HG03045 (cell line): ENCODE measurements around the gene CSF3R.
"Not testable (repeated sequence)": the region's sequence is repeated elsewhere in the genome, so short reads cannot be mapped to it uniquely, and the experiment has no call there.

Experiments used
- ATAC-seq: cut with Tn5 transposase; IDR thresholded peaks from one replicate; pipeline ENCODE4 v1.9.1; 2021; ENCODE audit warnings: mild to moderate bottlenecking, moderate library complexity; ENCODE audit not compliant: unreplicated experiment

The CSF3R gene

DNA sequence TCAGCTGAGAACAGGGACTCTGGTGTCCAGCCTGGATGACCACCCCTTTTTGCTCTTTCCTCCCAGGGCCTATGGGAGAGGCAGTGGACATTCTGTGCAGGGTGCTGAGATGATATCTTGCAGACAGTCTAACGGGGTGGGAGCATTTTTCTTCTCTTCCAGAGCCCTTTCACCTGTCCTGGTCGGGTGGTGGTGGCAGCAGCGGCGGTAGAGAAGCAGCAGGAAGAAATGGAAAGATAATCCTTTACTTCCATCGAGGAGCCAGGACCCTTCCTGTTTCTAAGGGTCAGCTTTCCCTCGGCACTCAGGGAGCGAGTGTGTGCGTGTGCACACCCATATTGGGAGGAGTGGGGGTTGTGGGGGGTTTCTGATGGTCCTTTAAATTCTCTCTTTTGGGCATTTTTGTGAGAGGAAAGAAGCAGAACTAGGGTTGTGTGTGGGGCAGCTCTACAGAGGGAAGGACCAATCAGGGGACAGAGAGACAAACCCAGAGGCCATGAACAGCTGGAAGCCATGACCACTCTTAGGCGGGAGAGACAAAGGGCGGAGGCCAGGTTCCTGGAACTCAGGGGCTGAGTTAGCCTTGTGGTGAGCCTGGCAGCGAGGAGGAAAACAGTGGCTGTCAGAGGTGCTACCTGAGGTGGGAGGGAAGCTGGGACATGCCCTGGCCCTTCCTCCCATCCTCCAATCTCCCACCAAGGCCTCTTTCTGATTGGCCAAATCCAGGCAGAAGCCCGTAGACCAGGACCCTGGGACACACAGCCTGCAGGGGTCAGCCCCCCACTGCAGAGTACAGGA lies 31.2 kb upstream of the CSF3R start:
- ATAC-seq: no peak

DNA sequence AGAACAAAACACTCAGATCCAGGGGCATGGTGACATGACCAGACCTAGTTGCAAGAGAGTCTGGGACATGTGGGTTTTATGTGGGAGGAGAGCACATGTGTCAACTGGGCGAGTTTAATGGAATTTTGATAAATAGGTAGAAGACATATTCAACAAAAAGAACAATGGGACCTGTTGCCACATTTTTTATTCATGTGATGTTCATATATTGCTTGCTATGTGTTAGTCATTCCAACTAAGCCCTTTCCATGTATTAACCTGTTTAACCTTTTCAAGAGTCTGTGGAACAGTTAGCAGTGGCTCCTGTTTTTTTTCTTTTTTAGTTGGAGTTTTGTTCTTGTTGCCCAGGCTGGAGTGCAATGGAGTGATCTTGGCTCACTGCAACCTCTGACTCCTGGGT lies 30.1 kb upstream of the CSF3R start:
- ATAC-seq: no peak

DNA sequence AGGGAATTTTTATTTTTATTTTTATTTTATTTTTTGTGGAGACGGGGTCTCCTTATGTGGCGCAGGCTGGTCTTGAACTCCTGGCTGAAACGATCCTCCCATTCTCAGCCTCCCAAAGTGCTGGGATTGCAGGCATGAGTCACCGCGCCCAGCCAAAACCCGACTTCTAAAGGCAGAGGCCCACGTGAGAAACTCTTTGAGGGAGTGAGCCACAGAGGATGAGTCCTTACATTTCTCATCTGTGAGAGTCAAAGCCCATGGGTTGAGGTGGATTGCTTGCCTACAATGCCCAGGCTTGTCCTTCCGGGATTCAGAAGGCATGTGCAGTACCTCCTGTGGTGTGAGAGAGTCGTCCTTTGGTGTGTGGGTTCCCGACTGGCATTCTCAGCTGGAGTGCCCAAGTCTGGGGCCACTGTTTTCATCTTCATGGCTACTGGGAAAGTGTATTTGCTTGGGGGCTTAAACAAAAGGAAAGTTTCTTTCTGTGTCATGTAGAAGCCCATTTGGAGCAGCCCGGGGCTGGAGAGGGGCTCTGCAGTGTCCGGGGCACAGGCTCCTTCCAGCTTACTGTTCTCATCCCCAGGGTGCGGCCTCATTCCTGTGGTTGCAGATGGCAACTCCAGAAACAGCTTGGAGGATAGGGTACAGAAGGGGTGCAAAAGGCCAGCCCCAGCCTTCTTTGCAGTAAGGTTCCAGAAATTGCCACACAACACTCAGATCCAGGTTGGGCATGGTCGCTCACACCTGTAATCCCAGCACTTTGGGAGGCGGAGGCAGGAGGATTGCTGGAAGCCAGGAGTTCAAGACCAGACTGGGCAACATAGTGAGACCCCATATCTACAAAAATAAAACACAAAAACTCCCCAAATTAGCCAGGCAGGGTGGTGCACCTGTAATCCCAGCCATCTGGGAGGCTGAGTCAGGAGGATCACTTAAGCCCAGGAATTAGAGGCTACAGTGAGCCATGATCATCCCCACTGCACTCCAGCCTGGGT lies 29.4 kb upstream of the CSF3R start:
- ATAC-seq: no peak

DNA sequence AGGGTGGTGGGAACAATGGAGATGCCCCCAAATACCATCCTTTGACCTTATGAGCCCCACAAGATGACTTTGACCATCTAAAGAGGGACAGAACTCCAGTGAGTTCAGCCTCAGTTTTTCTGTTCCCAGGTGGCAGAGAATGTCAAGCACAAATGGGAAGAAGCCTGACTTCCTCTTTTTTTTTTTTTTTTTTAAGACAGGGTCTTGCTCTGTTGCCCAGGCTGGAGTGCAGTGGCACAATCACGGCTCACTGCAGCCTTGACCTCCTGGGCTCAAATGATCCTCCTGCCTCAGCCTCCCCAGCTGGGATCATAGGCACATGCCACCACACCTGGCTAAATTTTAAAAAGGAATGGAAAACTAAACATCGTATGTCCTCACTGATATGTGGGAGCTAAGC lies 28.5 kb upstream of the CSF3R start:
- not testable (repeated sequence) for ATAC-seq

DNA sequence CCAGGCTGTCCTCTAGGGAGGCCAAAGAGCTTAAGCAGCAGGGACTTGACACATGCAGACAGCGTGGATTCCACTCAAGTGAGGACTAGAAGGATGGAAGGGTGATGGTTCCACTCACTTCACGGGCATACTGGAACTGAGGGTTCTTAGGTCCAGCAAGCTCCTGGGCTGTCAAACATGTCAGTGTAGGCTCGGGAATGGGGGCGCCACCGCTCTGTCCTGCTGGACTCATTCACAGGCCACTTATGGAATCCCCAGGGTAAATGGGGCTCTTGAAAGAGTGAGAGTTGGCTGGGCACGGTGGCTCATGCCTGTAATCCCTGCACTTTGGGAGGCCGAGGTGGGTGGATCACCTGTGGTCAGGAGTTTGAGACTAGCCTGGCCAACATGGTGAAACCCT lies 27.7 kb upstream of the CSF3R start:
- ATAC-seq: no peak

DNA sequence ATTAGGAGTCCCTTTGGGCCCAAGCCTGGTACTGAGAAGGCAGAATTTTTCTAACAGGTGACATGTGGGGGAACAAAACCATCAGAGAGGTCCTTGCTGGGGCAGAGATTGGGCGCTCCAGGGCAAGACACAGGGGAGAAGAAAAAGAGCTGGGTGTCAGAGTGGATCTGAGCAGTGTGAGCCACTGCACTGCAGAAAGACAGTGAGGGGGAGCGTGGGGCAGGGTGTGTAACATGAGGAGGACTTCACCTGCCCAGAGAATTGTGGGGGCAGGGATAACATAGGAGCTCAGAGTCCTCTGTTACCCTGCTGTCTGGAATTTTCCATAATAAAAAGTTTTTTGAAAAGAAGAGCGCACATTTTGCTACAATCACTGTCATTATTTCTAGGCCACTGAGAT lies 25.5 kb upstream of the CSF3R start:
- no peak for ATAC-seq

DNA sequence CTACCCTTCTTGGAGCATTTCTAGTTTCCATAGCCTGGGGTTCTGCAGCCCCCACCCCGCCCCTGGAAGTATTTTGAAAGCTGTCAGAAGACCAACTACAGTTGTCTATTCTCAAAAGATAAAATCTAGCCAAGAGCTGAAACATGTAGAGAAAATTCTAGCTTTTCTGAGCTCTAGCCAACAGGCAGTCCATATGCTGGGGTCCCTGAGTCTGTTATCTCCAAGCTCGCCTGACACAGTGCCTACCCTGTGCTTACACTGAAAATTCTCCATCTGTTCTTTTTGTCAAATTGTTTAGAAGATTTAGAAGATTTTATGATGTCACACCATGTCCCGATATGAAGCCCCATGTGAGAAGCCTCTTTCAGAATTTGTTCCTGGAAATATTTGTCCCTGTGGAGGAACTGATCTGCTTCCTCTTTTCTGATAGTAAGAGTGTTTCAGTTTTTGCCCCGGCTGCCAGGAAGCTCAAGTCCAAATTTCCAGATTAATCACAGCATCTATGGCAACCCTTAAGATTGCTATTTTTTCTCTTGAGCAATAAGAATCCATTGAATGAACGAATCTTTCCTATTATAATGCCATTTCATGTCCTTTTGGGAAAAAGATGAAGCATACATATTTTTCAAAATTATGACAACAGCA lies 23.7 kb upstream of the CSF3R start:
- no peak for ATAC-seq

DNA sequence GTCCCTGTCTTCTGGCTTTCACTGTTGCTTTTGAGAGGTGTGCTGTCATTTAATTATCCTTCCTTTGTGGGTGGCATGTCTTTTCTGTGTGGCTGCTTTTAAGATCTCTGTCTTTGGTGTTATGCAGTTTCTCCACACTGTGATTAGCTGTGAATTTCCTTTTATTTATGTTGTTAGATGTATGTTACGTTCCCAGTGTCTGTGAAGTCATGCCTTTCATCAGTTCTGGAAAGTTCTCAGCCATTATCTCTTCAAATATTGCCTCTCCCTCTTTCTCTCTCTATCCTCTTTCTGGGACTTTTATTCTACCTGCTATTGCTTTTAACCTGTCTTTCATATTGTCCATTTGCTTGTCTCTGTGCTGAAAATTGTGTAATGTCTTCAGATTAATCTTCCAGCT lies 21.0 kb upstream of the CSF3R start:
- no peak for ATAC-seq

DNA sequence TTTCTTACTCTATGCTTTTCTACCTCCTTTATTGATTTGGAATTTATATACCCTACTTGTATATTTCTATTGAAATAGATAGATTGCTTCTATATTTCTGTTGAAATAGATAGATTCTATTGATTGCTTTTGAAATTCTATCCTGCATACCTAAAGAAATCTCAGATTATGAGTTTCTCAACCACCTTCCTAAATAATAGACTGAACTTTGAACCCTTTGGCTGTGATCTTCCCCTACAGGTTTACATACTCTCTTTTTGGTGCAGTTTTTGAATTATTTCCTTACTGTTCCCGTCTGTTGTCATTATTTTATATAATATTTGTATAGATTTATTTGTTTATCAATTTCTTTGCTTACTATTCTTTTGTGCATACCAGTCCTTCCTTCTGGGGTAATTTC lies 20.4 kb upstream of the CSF3R start:
- ATAC-seq: no peak

DNA sequence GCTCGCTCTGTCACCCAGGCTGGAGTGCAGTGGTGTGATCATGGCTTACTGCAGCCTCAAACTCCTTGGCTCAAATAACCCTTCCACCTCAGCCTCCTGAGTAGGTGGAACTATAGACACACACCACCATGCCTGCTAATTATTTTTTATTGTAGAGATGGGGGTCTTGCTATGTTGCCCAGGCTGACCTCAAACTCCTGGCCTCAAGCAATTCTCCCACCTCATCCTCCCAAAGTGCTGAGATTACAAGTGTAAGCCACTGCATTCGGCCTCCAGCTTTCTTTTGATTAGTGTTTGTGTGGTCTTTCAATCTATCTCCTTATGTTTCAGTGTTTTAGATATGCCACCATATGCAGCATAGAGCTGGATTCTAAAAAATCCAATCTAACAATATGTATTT lies 19.9 kb upstream of the CSF3R start:
- no peak for ATAC-seq

DNA sequence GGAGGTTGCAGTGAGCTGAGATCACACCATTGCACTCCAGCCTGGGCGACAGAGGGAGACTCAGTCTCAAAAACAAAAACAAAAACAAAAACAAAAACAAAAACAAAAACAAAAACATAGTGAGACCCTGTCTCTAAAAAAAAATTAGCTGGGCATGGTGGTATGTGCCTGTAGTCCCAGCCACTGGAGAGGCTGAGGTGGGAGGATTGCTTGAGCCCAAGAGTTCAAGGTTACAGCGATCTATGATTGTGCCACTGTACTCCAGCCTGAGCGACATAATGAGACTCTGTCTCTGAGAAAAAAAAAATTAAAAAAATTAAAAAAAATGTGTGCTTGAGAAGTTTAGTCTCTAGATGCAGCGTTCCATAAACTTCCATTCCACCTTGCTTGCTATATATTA lies 19.2 kb upstream of the CSF3R start:
- ATAC-seq: not testable (repeated sequence)

DNA sequence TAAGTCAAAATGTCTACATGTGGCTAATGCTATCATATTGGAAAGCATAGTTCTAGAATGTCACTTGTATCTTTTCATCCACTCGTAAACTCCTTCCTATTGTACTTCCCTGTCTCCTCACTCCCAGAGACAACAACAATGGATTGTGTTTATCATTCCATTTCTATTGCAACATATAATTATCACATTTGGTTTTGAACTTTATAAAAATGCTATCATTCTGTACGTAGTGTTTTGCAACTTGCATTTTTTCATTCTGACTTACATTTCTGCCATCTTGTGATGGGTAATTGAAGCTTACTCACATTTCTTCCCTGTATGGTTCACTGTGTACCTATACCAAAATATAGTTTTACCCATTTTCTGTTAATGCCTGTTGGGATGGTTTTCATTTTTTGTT lies 14.5 kb upstream of the CSF3R start:
- ATAC-seq: no peak

DNA sequence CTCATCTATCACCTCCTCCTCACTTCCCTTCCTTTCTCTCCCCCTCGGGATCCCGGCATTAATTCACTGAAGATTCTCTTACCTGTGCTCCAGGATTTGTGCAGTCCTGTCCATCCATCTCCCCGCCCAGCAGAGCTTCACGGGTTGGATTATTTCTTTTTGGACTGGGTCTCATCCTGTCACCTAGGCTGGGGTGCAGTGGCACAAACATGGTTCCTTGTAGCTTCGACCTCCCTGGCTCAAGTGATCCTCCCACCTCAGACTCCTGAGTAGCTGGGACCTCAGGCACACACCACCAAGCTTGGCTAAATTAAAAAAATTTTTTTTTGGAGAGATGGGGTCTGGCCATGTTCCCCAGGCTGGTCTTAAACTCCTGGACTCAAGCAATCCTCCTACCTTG lies 12.3 kb upstream of the CSF3R start:
- ATAC-seq: no peak

DNA sequence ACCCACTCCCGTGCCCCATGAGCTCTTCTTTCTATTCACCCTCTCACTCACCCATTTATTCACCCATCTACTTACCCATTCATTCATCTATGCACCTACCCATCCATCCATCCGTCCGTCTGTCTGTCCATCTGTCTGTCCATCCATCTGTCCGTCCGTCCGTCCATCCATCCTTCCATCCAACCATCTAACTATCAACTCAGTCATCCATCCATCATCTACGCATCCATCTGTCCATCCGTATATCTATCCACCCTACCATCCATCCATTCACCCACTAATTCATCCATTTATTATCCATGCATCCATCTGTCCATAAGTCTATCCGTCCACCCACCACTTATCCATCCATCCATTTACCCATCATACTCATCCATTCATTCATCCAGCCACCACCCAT lies 10.8 kb upstream of the CSF3R start:
- no peak for ATAC-seq

DNA sequence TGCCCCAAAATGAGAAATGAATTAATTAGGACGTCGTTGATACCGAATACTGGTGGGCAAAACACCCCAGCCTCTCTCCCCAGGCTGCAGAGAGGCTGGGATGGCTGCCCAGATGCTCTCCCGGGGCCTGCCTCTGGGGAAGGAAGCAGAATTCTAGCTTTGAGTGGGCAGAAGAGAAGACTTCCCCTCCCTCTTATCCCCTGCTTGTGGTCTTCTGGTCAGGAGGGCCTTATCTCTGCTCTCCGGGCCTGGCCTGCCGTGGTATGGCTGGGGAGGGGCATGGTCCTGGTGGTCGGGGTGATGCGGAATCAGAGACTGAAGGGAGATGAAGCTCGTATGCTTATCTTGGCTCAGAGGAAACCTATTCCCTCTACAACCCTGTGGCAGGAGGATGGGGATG lies 9.8 kb upstream of the CSF3R start:
- no peak for ATAC-seq

DNA sequence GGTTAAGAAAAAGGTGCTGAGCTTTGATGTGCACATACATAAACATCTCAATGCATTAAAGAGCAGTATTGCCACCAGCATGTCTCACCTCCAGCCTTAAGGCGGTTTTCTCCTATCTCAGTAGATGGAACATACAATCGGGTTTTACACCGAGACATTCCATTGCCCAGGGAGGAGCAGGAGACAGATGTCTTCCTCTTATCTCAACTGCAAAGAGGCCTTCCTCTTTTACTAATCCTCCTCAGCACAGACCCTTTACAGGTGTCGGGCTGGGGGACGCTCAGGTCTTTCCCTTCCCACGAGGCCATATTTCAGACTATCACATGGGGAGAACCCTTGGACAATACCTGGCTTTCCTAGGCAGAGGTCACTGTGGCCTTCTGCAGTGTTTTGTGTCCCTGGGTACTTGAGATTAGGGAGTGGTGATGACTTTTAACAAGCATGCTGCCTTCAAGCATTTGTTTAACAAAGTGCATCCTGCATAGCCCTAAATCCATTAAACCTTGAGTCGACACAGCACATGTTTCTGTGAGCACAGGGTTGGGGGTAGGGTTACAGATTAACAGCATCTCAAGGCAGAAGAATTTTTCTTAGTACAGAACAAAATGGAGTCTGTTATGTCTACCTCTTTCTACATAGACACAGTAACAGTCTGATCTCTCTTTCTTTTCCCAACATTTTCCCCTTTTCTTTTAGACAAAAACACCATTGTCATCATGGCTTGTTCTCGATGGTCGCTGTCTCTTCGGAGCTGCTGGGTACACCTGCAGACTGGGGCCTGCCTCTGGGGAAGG lies 6.7 kb upstream of the CSF3R start:
- not testable (repeated sequence) for ATAC-seq

DNA sequence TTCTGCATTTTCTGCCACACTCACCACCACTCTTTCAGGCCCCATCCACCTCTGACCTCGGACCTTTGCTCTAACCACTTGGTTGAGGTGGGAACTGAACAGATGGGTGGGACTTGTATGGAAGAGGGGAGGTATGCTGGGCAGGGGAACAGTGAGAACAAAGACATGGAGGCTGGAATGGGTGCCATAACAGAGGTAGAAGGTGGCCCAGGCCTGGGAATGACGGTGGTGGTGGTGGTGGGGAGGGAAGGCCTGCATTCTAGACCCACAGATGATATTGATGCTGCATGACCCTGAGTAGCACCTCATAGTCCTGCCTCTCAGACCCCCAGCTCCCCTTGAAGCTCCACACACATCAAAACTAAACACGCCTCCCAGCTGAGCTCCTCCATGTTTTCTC lies 5.2 kb upstream of the CSF3R start:
- ATAC-seq: no peak

DNA sequence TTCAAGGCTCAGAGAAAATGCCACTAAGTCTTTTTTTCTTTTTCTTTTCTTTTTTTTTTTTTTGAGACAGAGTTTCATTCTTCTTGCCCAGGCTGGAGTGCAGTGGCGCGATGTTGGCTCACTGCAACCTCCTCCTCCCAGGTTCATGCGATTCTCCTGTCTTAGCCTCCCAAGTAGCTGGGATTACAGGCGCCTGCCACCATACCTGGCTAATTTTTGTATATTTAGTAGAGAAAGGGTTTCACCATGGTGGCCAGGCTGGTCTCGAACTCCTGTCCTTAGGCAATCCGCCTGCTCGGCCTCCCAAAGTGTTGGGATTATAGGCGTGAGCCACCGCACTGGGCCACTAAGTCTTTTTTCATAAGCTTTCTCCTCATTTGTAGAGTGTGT lies 4.6 kb upstream of the CSF3R start:
- ATAC-seq: not testable (repeated sequence)

DNA sequence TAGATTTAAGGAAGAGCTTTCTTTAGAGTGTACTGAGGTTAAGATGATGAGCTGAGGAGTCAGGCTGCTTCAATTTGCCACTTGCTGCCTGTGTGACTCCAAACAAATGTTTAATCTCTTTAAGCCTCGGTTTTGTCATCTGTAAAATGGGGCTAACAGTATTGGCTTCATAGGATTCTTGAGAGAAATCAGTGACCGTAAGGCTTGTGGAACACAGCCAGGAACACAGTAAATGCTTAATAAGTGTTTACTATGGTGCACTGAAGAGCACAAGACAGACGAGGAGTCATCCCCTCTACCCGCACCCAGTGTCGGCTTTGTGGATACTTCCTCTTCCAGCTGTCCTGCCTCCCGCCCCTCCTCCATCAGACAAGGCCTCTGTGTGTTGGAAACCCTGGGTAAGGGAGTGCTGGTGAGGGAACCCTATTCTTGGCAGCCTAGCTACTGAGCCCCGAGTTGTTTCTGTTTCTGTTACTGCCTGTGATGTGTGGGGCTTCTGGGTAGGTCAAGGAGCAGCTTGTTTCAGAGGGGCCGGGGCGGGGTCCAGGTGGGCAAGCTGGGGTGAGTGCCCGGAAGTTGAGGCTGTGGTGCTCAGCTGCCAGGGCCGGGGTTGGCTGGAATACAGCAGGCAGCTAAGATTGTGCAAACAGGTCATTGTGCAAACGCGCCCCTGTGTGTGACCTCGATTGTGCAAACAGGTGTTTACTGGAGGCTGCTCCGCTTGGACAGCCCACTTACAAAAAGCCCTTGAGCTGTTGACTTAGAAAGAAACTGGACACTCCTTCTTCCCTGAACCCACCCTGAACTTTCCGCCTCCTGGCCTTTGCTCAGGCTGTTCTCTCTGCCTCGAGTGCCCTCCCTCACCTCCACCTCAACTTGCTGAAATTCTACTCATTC lies 4.0 kb upstream of the CSF3R start:
- ATAC-seq: no peak

DNA sequence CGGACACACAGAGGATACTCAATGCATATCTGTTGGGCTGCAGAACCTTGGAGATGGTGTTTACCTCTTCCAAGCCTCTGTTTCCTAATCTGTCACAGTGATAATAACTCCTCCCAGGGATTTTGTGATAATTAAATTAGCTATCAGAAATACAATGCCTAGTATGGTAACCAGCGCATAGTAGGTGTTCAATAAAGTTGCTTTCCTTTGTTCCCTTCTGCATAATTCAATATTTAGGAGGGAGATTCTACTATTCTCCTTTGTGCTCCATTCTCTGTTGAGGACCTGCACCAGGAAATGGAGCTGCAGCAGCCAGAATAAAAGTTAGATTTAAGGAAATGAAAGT lies 3.4 kb upstream of the CSF3R start:
- ATAC-seq: no peak
